ENCODE data around the gene CNTFR.

The CNTFR gene

GRCh38 chr9:34577400-34578240 is 11.9 kb downstream of the CNTFR start:
- TF ChIP-seq, protein P1, sequence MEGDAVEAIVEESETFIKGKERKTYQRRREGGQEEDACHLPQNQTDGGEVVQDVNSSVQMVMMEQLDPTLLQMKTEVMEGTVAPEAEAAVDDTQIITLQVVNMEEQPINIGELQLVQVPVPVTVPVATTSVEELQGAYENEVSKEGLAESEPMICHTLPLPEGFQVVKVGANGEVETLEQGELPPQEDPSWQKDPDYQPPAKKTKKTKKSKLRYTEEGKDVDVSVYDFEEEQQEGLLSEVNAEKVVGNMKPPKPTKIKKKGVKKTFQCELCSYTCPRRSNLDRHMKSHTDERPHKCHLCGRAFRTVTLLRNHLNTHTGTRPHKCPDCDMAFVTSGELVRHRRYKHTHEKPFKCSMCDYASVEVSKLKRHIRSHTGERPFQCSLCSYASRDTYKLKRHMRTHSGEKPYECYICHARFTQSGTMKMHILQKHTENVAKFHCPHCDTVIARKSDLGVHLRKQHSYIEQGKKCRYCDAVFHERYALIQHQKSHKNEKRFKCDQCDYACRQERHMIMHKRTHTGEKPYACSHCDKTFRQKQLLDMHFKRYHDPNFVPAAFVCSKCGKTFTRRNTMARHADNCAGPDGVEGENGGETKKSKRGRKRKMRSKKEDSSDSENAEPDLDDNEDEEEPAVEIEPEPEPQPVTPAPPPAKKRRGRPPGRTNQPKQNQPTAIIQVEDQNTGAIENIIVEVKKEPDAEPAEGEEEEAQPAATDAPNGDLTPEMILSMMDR (IDR thresholded peaks at IDR 0.05; ENCODE audit: low read depth, low read length) = no peak
- no peak for DNase-seq (ENCODE audit: extremely low read depth, low read depth)

DNA sequence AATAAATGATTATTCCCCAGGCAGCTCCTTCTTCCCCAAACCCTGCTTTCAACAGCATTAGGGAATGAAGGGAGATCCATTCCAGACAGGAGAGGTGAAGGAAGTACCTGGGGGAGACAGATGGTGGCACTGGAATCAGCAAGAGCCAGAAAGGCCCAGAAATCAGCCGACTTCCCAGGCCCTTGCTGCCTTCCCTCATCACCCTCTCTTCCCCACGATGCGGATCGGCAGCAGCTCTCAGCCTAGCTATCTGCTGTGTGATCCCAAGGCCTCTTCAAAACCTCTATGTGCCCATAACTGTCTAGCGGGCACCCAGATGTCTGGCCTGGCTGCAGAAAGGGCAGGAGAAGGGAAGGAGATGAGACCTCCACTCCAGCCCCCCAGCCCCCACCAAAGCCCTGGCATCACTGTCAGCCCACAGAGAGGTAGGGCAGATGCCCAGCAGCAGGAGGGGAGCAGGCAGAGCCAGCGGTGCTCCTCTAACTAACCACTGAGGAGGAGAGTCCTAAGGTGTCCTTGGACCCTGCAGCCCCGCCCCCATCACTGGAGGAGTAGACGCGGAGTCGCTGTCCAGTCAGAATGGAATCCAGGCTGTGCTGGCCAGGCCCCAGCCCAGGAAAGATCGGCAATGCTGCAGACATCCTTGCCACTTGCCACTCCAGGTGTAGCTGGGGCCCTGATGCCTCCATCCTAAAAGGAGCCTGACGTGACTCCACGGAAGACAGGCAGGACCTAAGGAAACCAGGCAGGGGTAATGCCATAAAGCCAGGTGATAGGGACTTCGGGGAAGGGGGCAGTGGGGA is 12.7 kb downstream of the CNTFR start:
- TF ChIP-seq, protein P1 (IDR thresholded peaks at IDR 0.05; ENCODE audit: low read depth, low read length) = no peak
- no peak for DNase-seq (ENCODE audit: extremely low read depth, low read depth)

DNA sequence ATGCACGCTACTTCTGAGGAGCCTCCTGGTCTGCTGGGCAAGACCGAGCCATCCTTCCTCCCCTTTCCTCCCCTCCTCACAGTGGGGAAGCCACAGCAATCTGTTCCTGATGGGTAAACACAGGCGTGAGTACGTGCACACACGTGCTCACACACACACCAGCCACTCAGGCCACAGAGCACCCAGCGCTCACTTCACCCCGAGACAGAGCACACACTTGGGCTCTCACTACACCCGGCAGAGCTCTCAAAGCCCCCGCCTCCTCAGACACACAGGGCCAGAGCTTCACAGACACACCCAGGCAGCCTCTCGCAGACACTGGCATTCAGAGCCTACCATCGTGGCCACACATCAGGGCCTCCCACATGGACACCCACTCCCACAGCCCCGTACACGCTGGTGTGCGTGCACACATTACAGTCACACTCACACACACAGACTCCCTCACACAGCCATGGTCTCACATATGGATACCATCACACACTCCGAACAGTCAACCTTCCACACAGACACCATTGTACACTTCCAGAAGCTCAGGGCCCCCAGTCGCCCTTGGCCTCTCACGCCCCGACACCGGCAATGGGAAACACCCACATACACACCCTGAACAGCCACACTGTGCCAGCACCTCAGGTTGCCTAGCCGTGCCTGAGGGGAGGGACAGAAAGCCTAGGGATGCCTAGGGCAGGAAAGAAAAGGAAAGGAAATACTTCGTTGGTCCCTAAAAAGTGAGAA is 13.5 kb downstream of the CNTFR start:
- TF ChIP-seq, protein P1 (IDR thresholded peaks at IDR 0.05; ENCODE audit: low read depth, low read length) = no peak
- no peak for DNase-seq (ENCODE audit: extremely low read depth, low read depth)

- TF ChIP-seq, protein P1 (IDR thresholded peaks at IDR 0.05; ENCODE audit: low read depth, low read length) = no peak
- no peak for DNase-seq (ENCODE audit: extremely low read depth, low read depth)
These were observed 14.3 kb downstream of the CNTFR start for GRCh38 chr9:34575241-34575640.

DNA sequence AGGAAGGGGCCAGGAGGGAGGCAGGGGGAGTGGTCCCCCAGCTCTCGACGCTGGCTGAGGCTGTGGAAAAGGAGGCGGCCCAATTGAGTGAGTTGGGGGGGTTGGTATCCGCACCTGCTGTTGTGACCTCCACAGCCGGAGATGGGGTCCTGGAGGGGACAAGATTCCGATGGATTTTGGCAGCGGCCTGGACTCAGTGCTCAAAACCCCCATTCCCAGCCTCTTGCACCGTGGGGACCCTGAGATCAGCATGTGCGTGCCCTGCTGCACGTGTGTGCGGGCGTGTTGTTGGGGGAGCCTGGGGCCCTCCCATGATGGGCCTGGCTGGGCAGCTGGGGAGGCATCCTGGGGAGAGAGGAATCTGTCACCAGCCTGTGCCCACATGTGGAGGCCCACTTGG is 15.0 kb downstream of the CNTFR start:
- no peak for DNase-seq (ENCODE audit: extremely low read depth, low read depth)
- TF ChIP-seq, protein P1 (IDR thresholded peaks at IDR 0.05; ENCODE audit: low read depth, low read length) = no peak

DNA sequence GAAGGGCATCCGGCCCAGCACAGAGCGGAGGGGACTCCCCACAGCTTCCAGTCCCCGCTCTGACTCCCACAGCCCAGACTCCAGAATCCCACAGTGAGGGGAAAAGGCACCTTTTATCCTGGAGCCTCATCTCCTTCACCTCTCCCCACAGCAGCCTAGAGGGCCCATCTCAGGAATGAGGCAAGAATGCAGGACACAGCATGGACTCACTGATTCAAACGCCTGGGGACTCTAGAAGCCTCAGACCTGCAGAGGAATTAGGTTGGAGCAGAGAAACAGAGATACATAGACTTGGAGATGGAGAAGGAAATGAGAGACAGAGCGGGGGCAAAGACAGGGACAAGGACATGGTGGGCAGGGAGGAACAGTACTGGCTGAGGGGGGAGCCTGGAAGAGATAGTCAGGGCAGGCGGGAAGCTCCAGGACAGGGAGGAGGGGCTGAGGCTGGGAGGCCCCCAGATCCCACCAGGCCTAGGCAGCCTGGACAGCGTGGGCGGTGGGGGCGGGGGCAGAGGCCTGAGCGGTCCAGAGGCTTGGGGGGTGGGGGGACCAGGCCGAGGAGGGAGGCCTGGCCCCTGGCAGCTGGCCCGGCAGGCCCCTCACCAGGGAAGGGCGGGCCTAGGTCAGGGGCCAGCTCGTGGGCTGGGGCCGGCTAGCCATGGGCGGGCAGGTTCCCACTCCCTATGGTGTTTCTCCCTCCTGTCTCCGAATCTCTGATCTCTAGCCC is 15.8 kb downstream of the CNTFR start:
- DNase-seq (ENCODE audit: extremely low read depth, low read depth) = no peak
- TF ChIP-seq, protein P1 (IDR thresholded peaks at IDR 0.05; ENCODE audit: low read depth, low read length) = no peak
